GM21528 (cell line): ENCODE measurements around the gene ITGA3.

ENCODE experiments used
- ATAC-seq: cut with Tn5 transposase; IDR thresholded peaks from one replicate; pipeline ENCODE4 v1.9.1; 2021; ENCODE audit warnings: mild to moderate bottlenecking, moderate library complexity; ENCODE audit not compliant: unreplicated experiment, low FRiP score

Gene ITGA3

DNA sequence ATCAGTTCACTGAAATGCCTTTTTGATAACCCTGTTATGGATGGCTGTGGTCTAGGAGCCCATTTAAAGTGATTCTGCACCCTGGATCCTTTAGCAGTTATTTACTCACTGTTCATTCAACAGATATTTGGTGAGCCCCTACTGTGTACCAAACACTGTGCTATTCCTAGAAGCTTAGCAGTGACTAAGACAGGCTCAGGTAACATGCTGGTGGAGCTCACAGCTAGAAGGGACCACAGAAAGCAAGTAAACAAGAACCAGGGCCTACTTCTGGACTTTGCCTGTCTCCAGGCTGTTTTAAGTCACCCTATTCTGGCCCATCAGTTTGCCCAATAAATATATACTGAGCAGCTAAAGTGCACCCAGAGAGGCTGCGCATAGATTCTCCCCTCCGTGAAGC, 11.1 kb downstream of the ITGA3 start:
- ATAC-seq, result no peak

DNA sequence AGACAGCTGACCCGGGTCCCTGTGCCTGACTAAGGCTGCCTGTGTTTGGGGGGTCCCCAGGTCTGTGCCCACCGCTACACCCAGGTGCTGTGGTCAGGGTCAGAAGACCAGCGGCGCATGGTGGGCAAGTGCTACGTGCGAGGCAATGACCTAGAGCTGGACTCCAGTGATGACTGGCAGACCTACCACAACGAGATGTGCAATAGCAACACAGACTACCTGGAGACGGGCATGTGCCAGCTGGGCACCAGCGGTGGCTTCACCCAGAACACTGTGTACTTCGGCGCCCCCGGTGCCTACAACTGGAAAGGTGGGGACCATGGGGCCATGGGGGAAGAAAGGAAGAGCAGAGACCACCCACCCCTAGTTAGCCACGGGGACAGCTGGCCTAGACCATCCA, 12.1 kb downstream of the ITGA3 start:
- ATAC-seq, result no peak

DNA sequence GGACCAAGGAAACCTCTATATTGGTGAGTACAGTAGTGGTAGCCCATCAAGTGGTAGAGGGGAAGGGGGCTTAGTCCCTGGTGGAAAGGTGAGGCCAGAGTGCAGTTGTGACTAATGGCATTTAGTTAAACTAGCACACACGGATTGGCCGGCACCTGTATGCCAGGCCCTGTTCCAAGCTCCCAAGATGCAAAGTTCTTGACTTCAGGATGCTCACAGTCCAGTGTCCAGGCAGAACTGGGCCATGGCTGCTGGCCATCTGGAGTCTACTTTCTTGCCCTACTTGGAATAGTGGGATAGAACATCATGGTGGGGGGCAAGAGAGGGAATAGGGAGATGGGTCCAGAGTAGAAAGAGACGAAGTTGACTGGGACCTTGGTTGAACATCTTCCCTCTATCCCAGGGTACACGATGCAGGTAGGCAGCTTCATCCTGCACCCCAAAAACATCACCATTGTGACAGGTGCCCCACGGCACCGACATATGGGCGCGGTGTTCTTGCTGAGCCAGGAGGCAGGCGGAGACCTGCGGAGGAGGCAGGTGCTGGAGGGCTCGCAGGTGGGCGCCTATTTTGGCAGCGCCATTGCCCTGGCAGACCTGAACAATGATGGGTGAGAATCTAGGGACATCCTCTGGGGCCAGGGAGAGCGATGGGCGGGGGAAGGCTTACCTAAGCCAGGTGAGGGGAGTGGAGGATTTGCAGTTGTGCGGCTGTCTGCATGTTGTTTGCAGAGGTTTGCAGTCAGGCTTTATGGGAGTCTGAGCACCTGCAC, 15.2 kb downstream of the ITGA3 start:
- ATAC-seq, result no peak

DNA sequence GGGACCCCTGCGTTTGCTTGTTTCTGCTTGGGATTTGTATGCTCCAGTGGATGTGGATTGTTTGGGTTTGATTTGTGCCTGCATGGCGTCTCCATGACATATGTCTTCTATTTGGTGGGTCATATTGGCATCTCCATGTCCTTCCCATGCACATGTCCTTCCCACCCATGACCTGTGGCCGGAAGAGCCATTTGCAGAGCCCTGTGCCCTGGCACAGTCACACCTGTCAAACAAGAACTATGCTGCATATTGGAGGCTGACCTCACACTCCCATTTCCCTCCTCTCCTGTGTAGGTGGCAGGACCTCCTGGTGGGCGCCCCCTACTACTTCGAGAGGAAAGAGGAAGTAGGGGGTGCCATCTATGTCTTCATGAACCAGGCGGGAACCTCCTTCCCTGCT, 15.8 kb downstream of the ITGA3 start:
- no peak for ATAC-seq

DNA sequence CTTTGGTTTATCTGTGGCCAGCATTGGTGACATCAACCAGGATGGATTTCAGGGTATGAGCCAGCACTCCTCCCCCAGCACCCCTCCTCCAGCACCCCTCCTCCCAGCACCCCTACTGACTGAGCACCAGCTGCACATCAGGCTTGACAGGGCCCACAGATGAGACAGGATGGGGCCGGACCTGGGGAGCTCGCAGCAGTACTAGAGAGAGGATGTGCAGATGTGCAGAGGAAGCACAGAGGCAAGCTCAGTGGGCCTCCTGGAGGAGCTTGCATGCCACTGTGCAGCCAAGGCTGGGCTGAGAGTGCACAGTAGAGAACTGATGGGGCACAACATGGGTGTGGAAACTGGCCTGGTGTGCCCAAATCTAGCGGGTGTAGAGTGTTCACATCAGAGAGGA, 16.2 kb downstream of the ITGA3 start:
- ATAC-seq, result no peak

DNA sequence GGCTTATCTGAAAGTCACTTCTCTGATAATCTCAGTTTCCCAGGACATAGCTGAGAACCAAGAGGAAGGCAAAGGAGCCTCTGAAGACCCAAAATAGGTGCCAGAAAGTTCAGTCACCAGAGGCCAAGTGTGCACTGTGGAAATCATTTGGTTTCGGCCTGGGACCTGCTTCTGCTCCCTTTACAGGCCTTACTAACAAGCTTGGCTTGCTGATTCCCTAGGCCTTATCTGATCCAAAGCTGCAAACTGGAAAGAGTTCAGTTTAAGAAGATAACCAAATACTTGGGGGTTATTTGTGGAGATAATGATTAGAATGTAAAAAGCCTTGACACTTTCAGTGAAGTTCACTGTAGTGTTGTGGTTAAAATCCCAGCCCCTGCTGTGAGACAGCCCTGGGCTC, 17.0 kb downstream of the ITGA3 start:
- no peak for ATAC-seq

DNA sequence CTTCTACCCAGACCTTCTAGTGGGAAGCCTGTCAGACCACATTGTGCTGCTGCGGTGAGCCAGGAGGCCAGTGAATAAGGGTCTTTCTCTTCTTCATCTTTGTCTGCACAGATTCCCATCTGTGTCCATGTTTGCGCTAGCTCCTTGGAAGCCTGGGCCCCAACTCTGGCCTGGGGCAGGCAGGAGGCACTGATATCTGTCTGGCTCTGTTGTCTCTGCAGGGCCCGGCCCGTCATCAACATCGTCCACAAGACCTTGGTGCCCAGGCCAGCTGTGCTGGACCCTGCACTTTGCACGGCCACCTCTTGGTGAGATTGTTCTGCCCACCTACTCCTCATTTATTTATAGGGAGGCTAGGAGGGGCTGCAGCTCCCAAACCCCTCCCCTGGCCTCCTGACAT, 18.3 kb downstream of the ITGA3 start:
- no peak for ATAC-seq

DNA sequence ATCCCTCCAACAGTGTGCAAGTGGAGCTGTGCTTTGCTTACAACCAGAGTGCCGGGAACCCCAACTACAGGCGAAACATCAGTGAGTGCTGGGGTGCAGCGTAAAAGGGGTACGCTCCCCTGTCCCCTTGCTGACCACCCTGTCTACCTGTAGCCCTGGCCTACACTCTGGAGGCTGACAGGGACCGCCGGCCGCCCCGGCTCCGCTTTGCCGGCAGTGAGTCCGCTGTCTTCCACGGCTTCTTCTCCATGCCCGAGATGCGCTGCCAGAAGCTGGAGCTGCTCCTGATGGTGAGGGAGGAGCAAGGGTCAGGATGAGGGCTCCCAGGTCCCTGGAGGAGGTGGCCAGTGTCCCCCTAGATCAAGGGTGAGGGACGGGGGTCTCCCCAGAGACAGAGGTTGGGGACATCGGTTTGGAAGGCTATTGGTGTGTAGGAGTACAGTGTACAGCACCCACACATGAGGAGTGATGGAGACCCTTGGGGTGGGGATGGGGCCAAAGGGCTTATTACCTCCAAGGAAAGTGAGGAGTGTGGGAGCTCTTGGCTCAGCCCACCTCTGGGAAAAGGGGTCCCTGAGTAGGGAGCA, 19.6 kb downstream of the ITGA3 start:
- ATAC-seq, result no peak

DNA sequence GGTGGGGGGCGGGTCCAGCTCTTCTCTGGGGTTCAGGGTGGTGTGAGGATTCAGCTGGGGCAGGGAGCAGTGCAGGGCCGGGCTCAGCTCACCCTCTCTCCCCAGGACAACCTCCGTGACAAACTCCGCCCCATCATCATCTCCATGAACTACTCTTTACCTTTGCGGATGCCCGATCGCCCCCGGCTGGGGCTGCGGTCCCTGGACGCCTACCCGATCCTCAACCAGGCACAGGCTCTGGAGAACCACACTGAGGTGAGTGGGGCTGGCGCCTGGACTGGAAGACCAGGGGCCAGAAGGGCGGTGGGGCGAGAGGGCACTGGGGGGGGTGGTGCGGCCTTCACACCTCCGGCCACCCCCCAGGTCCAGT, 20.3 kb downstream of the ITGA3 start:
- ATAC-seq, result no peak

DNA sequence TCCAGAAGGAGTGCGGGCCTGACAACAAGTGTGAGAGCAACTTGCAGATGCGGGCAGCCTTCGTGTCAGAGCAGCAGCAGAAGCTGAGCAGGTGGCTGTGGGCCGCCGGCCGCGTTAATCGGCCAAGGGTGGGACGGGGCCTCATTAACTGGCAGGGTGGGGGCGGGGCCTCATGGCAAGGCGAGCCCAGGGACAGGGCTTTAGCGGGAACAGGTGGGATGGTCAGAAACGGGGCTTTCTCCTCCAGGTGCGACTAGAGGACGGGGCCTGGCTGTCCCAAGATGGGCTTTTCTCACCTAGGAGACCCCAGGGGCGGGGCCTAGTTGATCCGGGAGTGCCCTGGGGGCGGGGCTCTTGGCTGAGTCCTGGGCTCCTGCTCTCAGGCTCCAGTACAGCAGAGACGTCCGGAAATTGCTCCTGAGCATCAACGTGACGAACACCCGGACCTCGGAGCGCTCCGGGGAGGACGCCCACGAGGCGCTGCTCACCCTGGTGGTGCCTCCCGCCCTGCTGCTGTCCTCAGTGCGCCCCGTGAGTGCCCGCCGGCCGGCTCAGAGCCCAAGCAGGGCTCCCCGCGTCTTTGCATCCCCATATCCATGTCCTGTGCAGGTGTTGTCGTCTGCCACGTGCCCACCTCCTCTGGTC, 20.8 kb downstream of the ITGA3 start:
- no peak for ATAC-seq

DNA sequence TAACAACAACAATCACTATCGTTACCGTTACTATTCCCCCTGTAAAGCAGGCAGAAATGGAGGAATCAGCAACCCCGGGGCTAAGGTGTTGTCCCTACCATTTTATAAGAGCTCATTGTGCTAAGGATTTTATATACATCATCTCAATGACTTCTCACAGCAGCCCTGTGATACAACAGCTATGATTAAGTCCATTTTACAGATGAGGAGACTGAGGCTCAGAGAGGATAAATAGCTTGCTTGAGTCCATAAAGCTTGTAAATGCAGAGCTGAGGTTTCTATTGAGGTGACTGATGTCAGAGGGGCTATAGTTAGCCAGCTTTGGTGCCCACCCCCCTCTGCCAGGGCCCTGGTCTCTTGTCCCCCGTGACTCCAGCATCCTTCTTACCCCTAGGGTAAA, 22.5 kb downstream of the ITGA3 start:
- ATAC-seq, result no peak

DNA sequence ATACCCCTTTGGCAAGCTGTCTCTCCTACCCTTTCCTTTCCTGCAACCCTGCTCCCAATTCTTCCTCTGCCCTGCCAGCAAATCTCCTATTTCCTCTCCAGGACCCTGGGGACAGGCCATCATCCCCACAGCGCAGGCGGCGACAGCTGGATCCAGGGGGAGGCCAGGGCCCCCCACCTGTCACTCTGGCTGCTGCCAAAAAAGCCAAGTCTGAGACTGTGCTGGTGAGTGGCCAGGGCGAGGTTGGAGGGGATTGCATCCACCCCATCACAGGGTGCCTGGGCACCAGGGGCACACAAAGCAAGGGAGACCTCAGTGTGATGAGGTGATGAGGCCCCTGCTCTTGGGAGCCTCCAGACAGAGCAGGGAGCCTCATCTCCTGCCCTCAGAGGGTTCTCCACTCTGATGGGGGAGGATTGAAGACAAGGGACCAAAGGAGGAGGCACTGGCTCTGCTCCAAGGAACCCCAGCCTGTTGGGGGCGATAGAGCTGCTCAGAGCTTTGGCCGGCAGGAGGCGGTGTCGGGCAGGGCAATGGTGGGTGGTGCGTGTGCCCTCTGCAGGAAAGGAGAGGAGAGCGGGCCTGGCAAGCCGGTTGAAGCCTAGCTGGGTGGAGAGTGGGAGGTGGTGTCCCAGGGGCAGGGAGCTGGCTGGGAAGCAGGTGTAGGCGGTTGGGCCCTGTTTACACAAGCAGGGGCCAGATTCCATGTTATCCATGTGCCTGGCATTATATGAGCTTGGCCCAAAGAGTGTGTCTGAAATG, 23.6 kb downstream of the ITGA3 start:
- ATAC-seq, result no peak

DNA sequence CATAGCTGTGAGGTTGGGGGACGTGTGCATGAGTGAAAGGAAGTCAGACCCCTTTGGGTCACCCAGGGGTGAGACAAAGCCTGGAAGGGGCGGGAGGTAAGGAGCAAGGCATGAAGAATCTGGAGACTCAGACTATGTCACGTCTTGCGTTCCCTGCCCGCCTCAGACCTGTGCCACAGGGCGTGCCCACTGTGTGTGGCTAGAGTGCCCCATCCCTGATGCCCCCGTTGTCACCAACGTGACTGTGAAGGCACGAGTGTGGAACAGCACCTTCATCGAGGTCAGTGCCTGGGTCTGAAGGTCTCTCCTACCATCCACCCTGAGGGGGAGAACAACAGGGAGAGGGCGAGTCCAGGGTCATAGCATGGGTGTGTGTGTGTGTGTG, 24.2 kb downstream of the ITGA3 start:
- no peak for ATAC-seq

DNA sequence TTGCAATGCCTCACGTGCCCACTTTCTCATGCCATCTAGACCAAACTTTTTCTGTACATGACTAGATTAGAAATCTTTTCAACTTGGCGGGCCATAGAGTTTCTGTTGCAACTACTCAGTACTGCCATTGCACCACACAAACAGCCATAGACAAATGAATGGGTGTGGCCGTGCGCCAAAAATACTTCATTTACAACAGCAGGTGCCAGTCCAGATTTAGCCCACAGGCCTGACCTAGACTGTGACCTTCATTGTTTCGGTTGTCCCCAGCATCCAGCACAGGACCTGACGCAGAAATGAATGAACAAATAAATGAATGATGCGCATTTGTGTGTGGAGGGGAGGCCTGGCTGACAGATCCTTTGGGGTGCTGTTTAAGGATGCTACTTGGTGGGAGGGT, 24.9 kb downstream of the ITGA3 start:
- ATAC-seq, result no peak

DNA sequence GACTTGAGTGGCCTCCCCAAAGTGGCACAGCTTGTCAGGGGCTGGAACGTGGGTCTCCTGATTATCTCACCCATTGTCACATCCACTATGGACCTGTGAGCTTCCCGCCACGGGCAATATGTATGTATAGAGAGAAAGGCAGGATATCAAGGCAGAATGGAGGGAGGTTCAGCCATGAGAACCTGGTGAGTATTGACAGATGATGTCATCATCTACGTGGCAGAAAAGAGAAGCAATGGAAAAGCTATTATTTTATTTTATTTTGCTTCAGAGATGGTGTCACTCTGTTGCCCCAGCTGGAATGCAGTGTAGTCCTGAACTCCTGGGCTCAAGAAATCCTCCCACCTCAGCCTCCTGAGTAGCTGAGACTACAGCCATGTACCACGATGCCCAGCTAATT, 25.8 kb downstream of the ITGA3 start:
- no peak for ATAC-seq

DNA sequence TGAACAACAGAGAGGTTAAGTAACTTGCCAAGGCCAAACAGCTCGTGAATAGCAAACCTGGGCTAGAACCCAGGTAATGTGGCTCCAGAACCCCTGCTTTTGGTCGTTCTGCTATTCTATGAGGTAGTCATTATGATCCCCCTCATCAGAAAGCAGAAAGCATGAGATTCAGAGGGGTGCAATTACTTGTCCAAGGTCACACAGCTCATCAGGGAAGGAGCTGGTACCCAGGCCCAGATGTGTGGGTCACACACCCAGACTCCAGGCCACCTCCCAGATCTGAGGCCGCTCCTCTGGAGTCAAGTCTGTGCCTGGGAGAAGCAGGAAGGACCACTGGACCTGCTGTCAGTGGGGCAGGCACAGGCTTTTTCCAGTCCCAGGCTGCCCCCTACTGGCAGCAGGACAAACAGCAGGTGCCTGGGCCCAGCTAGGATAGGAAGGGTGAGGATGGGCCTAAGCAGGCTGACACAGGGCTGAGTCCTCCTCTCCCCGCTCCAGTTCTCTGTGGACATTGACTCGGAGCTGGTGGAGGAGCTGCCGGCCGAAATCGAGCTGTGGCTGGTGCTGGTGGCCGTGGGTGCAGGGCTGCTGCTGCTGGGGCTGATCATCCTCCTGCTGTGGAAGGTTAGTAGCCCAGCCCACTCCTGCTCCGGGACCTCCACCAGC, 31.5 kb downstream of the ITGA3 start:
- ATAC-seq, result no peak

DNA sequence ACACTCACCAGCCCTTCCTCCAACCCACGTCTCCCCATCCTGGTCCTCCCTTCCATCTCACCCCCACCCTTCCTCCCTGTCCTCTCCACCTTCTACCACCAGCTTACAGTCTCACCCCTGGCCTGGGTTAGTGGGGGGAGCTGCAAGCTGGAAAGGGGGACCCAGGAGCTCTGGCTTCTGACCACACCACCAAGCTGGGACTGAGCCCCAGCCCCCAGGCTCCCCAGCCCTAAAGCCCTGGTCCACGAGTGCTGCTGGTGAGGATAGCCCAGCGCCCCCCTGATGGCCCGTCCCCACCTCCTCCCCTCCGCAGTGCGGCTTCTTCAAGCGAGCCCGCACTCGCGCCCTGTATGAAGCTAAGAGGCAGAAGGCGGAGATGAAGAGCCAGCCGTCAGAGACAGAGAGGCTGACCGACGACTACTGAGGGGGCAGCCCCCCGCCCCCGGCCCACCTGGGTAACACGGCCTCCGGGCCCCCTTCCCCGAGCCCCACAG, 32.0 kb downstream of the ITGA3 start:
- no peak for ATAC-seq

DNA sequence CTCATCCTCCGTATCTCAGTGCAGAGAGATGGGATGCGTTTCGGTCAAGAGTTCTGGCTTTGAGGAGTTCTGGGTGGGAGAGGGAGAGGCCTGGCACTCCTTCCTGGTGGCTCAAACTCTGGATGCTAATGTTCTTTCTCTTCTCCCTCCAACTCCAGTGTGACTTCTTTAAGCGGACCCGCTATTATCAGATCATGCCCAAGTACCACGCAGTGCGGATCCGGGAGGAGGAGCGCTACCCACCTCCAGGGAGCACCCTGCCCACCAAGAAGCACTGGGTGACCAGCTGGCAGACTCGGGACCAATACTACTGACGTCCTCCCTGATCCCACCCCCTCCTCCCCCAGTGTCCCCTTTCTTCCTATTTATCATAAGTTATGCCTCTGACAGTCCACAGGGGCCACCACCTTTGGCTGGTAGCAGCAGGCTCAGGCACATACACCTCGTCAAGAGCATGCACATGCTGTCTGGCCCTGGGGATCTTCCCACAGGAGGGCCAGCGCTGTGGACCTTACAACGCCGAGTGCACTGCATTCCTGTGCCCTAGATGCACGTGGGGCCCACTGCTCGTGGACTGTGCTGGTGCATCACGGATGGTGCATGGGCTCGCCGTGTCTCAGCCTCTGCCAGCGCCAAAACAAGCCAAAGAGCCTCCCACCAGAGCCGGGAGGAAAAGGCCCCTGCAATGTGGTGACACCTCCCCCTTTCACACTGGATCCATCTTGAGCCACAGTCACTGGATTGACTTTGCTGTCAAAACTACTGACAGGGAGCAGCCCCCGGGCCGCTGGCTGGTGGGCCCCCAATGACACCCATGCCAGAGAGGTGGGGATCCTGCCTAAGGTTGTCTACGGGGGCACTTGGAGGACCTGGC, 33.3 kb downstream of the ITGA3 start:
- no peak for ATAC-seq

DNA sequence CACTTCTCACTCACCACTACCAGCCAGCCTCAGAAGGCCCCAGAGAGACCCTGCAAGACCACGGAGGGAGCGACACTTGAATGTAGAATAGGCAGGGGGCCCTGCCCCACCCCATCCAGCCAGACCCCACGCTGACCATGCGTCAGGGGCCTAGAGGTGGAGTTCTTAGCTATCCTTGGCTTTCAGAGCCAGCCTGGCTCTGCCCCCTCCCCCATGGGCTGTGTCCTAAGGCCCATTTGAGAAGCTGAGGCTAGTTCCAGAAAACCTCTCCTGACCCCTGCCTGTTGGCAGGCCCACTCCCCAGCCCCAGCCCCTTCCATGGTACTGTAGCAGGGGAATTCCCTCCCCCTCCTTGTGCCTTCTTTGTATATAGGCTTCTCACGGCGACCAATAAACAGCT, 34.2 kb downstream of the ITGA3 start:
- ATAC-seq, result no peak
